Glutamatergic neuron (in vitro differentiated cells): ENCODE data around the gene SRRM3. TPM values are rescaled to one million over a fixed set of nuclear protein-coding genes. Genes with fewer than 3 reads are reported as not detected.
A peak's percentile ranks its signal among the peaks of the same experiment; 100 is the strongest.
"Not testable (repeated sequence)": the region's sequence is repeated elsewhere in the genome, so short reads cannot be mapped to it uniquely, and the experiment has no call there.

Experiments
- DNase-seq: peaks from one replicate; pipeline ENCODE4 v3.0.0; 2022
- H3K27ac Mint-ChIP-seq: one replicate; pipeline ENCODE4 v1.8.0; 2020; ENCODE audit warnings: mild to moderate bottlenecking, mixed read lengths, inconsistent platforms; ENCODE audit not compliant: unreplicated experiment
- H3K27me3 Mint-ChIP-seq: one replicate; pipeline ENCODE4 v1.8.0; 2020; ENCODE audit warnings: mild to moderate bottlenecking, moderate library complexity, mixed read lengths, inconsistent platforms; ENCODE audit not compliant: unreplicated experiment
- H3K36me3 Mint-ChIP-seq: one replicate; pipeline ENCODE4 v1.8.0; 2020; ENCODE audit warnings: mild to moderate bottlenecking, mixed read lengths, inconsistent platforms; ENCODE audit not compliant: unreplicated experiment
- H3K4me1 Mint-ChIP-seq: one replicate; pipeline ENCODE4 v1.8.0; 2020; ENCODE audit warnings: mild to moderate bottlenecking, low read depth, mixed read lengths, inconsistent platforms; ENCODE audit not compliant: unreplicated experiment
- H3K4me3 Mint-ChIP-seq: one replicate; pipeline ENCODE4 v1.8.0; 2020; ENCODE audit warnings: mild to moderate bottlenecking, mixed read lengths, inconsistent platforms; ENCODE audit not compliant: unreplicated experiment
- H3K9me3 Mint-ChIP-seq: one replicate; pipeline ENCODE4 v1.8.0; 2020; ENCODE audit warnings: mild to moderate bottlenecking, moderate library complexity, mixed read lengths, inconsistent platforms; ENCODE audit not compliant: unreplicated experiment
- total RNA-seq: library from RNA; stranded (reverse); fragmentation: NEBNext Ultra II Directional; extraction: Animal tissue kit (Norgen Biotek cat#: 25700); gene quantifications from one replicate; pipeline ENCODE4 v1.2.1, GENCODE V29; 2021; ENCODE audit not compliant: unreplicated experiment
- TF ChIP-seq, protein P1 (sequence below): fragments of 200-600 bp; sonication (generic); IDR thresholded peaks from one replicate; pipeline ENCODE4 v1.5.0; 2021; ENCODE audit not compliant: partially characterized antibody, unreplicated experiment

SRRM3 gene
- total RNA-seq, 1 donor from 2014 or later = 154 TPM

DNA sequence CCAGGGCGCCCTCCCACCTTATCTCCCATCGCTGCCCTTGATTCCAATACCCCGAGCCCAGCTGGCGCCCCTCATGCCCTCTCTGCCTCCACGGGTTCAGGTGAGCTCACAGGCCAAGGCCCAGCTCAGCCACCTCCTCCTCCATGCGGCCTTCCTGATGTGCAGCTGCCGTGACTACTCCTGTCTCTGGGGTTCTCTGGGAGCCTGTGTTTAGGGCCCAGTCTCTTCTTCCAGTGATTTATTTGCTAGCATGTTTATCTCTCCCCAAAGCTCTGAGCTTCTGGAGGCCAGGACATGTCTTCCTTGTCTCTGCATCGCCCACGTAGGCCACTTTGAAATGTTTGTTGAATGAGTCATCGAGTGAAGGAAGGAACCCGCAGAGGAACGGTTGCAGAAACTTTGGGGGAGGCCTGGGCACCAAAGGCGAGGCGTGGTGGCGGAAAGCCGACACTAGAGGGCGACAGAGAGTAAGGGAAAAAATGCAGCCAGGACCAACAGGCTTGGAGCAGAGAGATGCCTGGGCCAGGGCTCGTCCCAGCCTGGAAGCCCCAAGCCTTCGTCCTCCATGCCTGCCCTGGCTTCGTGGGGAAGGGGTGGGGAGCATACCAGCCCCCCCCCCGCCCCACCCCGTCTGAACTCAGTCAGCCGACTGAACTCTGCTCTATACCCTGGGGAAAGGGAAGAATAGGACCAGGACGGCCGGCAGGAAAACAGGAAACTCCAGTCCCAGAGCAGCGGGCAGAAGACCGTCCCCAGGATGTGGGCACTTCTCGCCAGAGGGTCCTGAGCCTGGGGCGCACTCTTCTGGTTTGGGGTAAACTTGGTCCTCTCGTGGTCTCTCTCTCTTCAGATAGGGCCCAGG lies 89.9 kb downstream of the SRRM3 start:
- H3K4me1 Mint-ChIP-seq = peaks cover 23% of the 10 kb centered on the region
- DNase-seq = peak; percentile 89
- H3K4me3 Mint-ChIP-seq = peak overlapping the region; percentile 25
- peaks cover 3% of the 10 kb centered on the region for H3K36me3 Mint-ChIP-seq
- H3K27me3 Mint-ChIP-seq = peaks cover 17% of the 10 kb centered on the region
- TF ChIP-seq, protein P1, sequence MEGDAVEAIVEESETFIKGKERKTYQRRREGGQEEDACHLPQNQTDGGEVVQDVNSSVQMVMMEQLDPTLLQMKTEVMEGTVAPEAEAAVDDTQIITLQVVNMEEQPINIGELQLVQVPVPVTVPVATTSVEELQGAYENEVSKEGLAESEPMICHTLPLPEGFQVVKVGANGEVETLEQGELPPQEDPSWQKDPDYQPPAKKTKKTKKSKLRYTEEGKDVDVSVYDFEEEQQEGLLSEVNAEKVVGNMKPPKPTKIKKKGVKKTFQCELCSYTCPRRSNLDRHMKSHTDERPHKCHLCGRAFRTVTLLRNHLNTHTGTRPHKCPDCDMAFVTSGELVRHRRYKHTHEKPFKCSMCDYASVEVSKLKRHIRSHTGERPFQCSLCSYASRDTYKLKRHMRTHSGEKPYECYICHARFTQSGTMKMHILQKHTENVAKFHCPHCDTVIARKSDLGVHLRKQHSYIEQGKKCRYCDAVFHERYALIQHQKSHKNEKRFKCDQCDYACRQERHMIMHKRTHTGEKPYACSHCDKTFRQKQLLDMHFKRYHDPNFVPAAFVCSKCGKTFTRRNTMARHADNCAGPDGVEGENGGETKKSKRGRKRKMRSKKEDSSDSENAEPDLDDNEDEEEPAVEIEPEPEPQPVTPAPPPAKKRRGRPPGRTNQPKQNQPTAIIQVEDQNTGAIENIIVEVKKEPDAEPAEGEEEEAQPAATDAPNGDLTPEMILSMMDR = peak; percentile 98
- peak overlapping the region; percentile 64 for H3K27ac Mint-ChIP-seq
- peaks cover 23% of the 10 kb centered on the region for H3K9me3 Mint-ChIP-seq

DNA sequence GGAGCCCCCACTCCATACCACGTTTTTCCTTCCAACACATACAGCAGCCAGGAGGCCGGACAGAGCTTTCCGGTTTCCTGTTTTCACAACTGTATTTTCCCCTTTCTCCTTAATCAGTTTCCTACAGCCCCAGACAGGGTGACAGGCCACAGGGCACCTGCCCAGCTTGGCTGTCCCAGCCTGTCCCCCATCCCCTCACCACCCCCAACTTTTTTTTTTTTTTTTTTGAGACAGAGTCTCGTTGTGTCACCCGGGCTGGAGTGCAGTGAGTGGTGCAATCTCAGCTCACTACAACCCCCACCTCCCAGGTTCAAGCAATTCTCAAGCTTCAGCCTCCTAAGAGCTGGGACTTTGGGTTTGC lies 90.5 kb downstream of the SRRM3 start:
- Mint-ChIP-seq H3K27me3 (peaks cover 15% of the 10 kb centered on the region), H3K27ac (peak overlapping the region; percentile 64)
- TF ChIP-seq, protein P1 = no peak

DNA sequence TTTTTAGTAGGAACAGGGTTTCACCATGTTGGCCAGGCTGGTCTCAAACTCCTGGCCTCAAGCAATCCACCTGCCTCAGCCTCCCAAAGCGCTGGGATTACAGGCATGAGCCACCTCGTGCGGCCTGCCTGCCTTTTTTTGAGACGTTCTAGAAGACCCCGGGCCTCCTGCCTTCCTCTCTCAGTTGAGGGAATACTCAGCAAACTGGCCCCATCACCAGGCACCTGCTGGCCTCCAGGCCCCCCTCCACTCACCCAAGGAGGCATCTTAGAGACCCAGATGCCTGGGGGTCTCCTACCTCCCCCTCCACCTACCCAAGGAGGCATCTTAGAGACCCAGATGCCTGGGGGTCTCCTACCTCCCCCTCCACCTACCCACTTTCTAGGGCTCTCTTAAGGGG lies 91.2 kb downstream of the SRRM3 start:
- Mint-ChIP-seq H3K4me1 (peaks cover 23% of the 10 kb centered on the region), H3K9me3 (peaks cover 17% of the 10 kb centered on the region), H3K4me3 (peak overlapping the region; percentile 70), H3K27me3 (peaks cover 12% of the 10 kb centered on the region)
- H3K36me3 Mint-ChIP-seq, DNase-seq, H3K27ac Mint-ChIP-seq: not testable (repeated sequence)

More for the DNA sequence above, 90.5 kb downstream of the SRRM3 start:
- peaks cover 23% of the 10 kb centered on the region for H3K4me1 Mint-ChIP-seq
- H3K4me3 Mint-ChIP-seq = no peak overlapping the region
- DNase-seq = no peak
- H3K36me3 Mint-ChIP-seq = peaks cover 3% of the 10 kb centered on the region
- peaks cover 22% of the 10 kb centered on the region for H3K9me3 Mint-ChIP-seq

DNA sequence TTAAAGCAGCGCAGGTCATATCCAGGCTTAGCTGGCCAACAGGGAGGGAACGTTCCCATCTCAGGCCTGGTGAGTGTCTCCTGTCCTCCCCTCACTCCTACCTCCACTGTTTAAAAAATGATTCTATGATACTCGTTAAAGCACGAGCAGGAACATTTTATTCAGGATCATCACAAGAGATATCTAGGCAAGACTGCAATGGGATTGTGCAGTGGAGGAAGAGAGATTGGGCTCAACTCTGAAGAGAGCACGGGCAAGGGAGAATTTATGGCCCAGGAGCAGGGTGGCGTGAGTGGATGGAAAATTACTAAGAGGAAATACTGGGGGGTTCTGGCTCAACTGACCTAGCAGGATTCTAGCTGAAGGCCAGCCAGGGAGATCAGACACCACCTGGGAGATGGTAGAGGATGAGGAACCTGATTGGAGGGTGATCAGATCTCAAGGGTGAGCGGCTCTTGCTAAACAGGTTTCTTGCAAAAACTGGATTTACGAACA lies 91.8 kb downstream of the SRRM3 start:
- H3K27me3 Mint-ChIP-seq = peaks cover 12% of the 10 kb centered on the region
- peaks cover 3% of the 10 kb centered on the region for H3K36me3 Mint-ChIP-seq
- no peak for DNase-seq
- TF ChIP-seq, protein P1 = no peak
- peaks cover 17% of the 10 kb centered on the region for H3K9me3 Mint-ChIP-seq
- peak overlapping the region; percentile 70 for H3K4me3 Mint-ChIP-seq
- H3K27ac Mint-ChIP-seq = peak overlapping the region; percentile 91
- peaks cover 23% of the 10 kb centered on the region for H3K4me1 Mint-ChIP-seq

DNA sequence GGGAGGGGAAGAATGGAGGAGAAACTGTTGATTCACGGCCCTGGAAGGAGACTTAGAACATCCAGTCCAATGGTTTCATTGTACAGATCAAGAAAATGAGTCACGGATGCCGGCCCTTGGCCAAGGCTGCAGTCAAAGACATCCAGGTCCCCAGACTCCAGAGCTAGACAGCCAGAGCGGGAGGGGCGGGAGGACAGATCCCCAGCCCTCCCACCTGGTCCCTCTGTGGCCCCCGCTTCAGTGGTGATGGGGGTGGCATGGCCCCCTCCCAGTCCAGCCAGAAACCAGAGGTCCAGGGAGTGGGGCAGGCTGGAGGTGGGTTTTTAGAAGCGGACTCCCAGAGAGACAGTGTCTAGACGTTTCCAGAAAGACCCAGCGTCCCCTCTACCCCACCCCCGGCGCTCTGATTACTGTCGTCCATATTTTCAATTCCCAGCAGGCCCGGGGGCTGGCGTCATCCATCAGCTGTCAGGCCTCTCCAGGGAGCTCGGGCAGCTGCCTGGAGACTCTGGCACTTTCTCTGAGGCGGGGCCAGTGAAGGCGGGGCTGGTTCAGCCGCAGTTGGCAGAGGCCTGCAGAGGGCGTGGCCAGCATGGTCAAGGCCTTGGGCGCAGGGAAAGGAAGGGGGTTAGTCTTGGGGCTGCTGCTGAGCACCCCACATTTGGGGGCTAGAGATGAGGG lies 92.8 kb downstream of the SRRM3 start:
- peak; percentile 95 for DNase-seq
- Mint-ChIP-seq H3K27me3 (peaks cover 14% of the 10 kb centered on the region), H3K36me3 (peaks cover 3% of the 10 kb centered on the region), H3K27ac (peak overlapping the region; percentile 77), H3K4me1 (peaks cover 23% of the 10 kb centered on the region), H3K9me3 (peaks cover 17% of the 10 kb centered on the region), H3K4me3 (peak overlapping the region; percentile 57)
- TF ChIP-seq, protein P1 = no peak
